ENCODE measurements around the gene CLCNKA. TPM values are rescaled to one million over a fixed set of nuclear protein-coding genes. Genes with fewer than 3 reads are reported as not detected.

CLCNKA gene
- total RNA-seq, 1 experiment from 2014 or later = not detected

DNA sequence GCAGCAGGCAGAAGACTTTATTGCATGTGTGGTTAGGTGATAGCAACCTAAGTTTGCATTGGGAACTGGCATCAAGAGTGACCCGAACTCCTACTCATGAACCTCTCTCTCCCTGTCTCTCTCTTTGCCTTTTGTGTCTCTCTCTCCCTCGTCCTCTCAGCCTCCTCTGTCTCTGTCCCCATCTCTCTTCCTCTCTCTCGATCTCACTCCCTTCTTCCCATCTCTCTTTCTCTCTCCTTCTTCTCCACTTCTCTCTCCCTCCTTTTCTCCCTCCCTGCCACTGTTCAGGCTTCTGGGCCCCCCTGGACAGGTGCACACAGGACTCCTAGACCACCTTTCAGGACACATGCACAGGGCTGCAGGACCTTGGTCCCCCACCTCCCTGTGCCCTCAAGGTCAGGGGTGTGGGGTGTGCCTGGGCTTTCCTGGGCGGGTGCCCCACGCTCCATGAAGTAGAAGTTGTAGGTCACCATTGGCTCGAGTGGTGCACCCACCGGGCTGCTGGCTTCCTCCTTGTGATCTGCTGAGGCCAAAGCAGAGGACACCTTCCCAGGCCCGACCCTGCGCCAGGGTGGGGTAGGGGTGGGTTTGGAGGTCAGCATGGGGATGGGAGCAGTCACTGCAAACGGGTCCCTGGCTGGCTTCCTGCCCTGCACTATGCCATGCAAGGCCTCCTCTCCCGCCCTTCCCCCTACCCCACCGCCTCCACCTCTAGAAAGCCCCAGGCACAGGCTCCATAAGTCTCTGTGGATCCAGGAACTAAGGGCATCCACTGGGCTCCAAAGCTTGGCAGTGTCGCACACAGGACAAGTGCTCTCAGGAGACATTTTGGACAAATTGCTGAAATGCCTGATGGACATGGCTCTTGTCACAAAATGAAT, 32.7 kb upstream of the CLCNKA start:
- H3K27ac Mint-ChIP-seq (ENCODE audit: unreplicated experiment) = no peak overlapping the region
- no peak overlapping the region for H3K4me3 ChIP-seq (ENCODE audit: low read depth, low read length)
- intact Hi-C loops (cut with micrococcal nuclease; ENCODE audit: unreplicated experiment) = no loop called here
- no peaks in the 10 kb centered on the region for H3K27me3 Mint-ChIP-seq (ENCODE audit: insufficient read depth, unreplicated experiment)
- no peaks in the 10 kb centered on the region for H3K4me1 ChIP-seq
- no peaks in the 10 kb centered on the region for H3K36me3 ChIP-seq (ENCODE audit: control insufficient read depth, insufficient read depth, low read length)
- H3K4me1 Mint-ChIP-seq (ENCODE audit: low read depth, unreplicated experiment) = no peaks in the 10 kb centered on the region
- ChIA-PET POLR2A (no interaction called here), CTCF (no interaction called here)
- TF ChIP-seq, protein P1, sequence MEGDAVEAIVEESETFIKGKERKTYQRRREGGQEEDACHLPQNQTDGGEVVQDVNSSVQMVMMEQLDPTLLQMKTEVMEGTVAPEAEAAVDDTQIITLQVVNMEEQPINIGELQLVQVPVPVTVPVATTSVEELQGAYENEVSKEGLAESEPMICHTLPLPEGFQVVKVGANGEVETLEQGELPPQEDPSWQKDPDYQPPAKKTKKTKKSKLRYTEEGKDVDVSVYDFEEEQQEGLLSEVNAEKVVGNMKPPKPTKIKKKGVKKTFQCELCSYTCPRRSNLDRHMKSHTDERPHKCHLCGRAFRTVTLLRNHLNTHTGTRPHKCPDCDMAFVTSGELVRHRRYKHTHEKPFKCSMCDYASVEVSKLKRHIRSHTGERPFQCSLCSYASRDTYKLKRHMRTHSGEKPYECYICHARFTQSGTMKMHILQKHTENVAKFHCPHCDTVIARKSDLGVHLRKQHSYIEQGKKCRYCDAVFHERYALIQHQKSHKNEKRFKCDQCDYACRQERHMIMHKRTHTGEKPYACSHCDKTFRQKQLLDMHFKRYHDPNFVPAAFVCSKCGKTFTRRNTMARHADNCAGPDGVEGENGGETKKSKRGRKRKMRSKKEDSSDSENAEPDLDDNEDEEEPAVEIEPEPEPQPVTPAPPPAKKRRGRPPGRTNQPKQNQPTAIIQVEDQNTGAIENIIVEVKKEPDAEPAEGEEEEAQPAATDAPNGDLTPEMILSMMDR (IDR thresholded peaks at IDR 0.05; ENCODE audit: insufficient read depth in 1 of 2, low read depth in 1 of 2, low read length in 1 of 2, severe bottlenecking in 1 of 2, unreplicated experiment in 1 of 2) = no peak
- no peaks in the 10 kb centered on the region for H3K9me3 ChIP-seq
- no peaks in the 10 kb centered on the region for H3K27me3 ChIP-seq (replicated peaks; ENCODE audit: control insufficient read depth, insufficient read depth, low read length)
- no peaks in the 10 kb centered on the region for H3K36me3 Mint-ChIP-seq (ENCODE audit: insufficient read depth, unreplicated experiment)
- H3K4me3 Mint-ChIP-seq (ENCODE audit: unreplicated experiment) = no peak overlapping the region
- DNase-seq = no peak
- H3K9me3 Mint-ChIP-seq (ENCODE audit: unreplicated experiment) = no peaks in the 10 kb centered on the region
- no TSS peak for BruUV-seq (replicated peaks)

GRCh38 chr1:15989776-15990175, 32.1 kb upstream of the CLCNKA start:
- Mint-ChIP-seq H3K4me1 (ENCODE audit: low read depth, unreplicated experiment) (no peaks in the 10 kb centered on the region), H3K27me3 (ENCODE audit: insufficient read depth, unreplicated experiment) (no peaks in the 10 kb centered on the region), H3K4me3 (ENCODE audit: unreplicated experiment) (no peak overlapping the region), H3K36me3 (ENCODE audit: insufficient read depth, unreplicated experiment) (no peaks in the 10 kb centered on the region), H3K27ac (ENCODE audit: unreplicated experiment) (no peak overlapping the region), H3K9me3 (ENCODE audit: unreplicated experiment) (no peaks in the 10 kb centered on the region)
- DNase-seq = no peak
- Histone ChIP-seq H3K36me3 (ENCODE audit: control insufficient read depth, insufficient read depth, low read length) (no peaks in the 10 kb centered on the region), H3K4me3 (ENCODE audit: low read depth, low read length) (no peak overlapping the region), H3K9me3 (no peaks in the 10 kb centered on the region), H3K27me3 (replicated peaks; ENCODE audit: control insufficient read depth, insufficient read depth, low read length) (no peaks in the 10 kb centered on the region), H3K4me1 (no peaks in the 10 kb centered on the region)
- TF ChIP-seq, protein P1 (IDR thresholded peaks at IDR 0.05; ENCODE audit: insufficient read depth in 1 of 2, low read depth in 1 of 2, low read length in 1 of 2, severe bottlenecking in 1 of 2, unreplicated experiment in 1 of 2) = no peak
- POLR2A ChIA-PET = no interaction called here
- BruUV-seq (replicated peaks) = no TSS peak
- CTCF ChIA-PET = no interaction called here
- intact Hi-C loops (cut with micrococcal nuclease; ENCODE audit: unreplicated experiment) = no loop called here

DNA sequence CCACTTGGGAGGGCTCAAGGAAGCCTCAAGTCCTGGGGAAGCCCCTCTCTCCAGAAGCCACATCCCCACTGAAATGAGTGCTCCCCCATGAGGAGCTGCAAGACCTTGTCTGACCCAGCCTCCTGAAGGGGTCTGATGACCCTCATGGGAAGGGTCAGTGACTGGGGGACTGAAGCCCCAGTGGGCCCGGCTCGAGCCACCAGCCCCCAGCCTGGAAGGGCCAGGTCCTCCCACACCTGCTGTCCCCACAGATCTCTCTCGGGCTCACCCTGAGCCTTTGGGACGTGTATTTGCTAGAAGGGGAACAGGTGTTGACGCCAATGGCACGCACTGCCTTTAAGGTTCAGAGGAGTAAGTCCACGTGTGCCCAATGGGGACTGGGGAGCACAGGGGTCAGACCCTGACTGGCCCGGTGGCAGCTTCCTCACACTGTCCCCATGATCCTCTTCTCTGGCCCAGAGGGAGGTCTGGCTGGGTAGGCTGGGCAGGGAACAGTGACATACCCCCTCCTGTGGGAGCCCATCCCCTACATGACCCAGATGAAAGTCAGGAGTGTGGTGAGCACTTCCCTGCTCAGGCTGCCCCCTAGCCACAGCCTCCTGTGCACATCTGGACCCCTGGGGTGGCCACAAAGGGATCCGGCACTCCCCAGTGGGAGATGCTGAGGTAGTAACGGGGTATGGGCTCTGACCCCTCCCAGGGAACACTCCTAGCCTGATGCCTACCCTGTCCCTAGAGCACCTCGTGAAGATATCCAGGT, 30.2 kb upstream of the CLCNKA start:
- ChIA-PET CTCF (interaction anchor here (0.5 kb wide), 1 partner anchor 176 kb away, joined by 5 read pairs; no protein-coding TSS in a partner anchor), POLR2A (no interaction called here)
- no TSS peak for BruUV-seq (replicated peaks)
- no peak overlapping the region for H3K4me3 Mint-ChIP-seq (ENCODE audit: unreplicated experiment)
- no peaks in the 10 kb centered on the region for H3K36me3 Mint-ChIP-seq (ENCODE audit: insufficient read depth, unreplicated experiment)
- no peak for DNase-seq
- H3K4me1 ChIP-seq = no peaks in the 10 kb centered on the region
- H3K4me3 ChIP-seq (ENCODE audit: low read depth, low read length) = no peak overlapping the region
- H3K27me3 Mint-ChIP-seq (ENCODE audit: insufficient read depth, unreplicated experiment) = no peaks in the 10 kb centered on the region
- H3K9me3 Mint-ChIP-seq (ENCODE audit: unreplicated experiment) = no peaks in the 10 kb centered on the region
- no peaks in the 10 kb centered on the region for H3K27me3 ChIP-seq (replicated peaks; ENCODE audit: control insufficient read depth, insufficient read depth, low read length)
- TF ChIP-seq, protein P1 (IDR thresholded peaks at IDR 0.05; ENCODE audit: insufficient read depth in 1 of 2, low read depth in 1 of 2, low read length in 1 of 2, severe bottlenecking in 1 of 2, unreplicated experiment in 1 of 2) = no peak
- no peaks in the 10 kb centered on the region for H3K9me3 ChIP-seq
- no peak overlapping the region for H3K27ac Mint-ChIP-seq (ENCODE audit: unreplicated experiment)
- no peaks in the 10 kb centered on the region for H3K36me3 ChIP-seq (ENCODE audit: control insufficient read depth, insufficient read depth, low read length)
- intact Hi-C loops (cut with micrococcal nuclease; ENCODE audit: unreplicated experiment) = no loop called here
- H3K4me1 Mint-ChIP-seq (ENCODE audit: low read depth, unreplicated experiment) = no peaks in the 10 kb centered on the region

Measured in Caco-2 (cell line).